Measurements from ENCODE around the gene XXYLT1. TPM values are rescaled to one million over a fixed set of nuclear protein-coding genes. Genes with fewer than 3 reads are reported as not detected.
A peak's percentile ranks its signal among the peaks of the same experiment; 100 is the strongest.

Gene XXYLT1
- total and polyA plus RNA-seq, 12 donors = 2.2 to 7.2 (median 3.6) TPM

GRCh38 chr3:195064300-195064931 is 206.5 kb downstream of the XXYLT1 start:
- no peak overlapping the region for H3K4me3 ChIP-seq
- peaks cover 0 to 30% (median 12%) of the 10 kb centered on the region in 9 donors for H3K4me1 ChIP-seq
- H3K36me3 ChIP-seq = peaks cover 0 to 8% (median 0%) of the 10 kb centered on the region in 9 donors
- H3K9me3 ChIP-seq = no peaks in the 10 kb centered on the region
- ATAC-seq (peak in 7 of 8 donors; percentile 41 to 73 (median 60)), DNase-seq (peak in 1 of 2 donors; percentile 47)
- intact Hi-C loops (cut with DNase I) = no loop called here
- no peak for TF ChIP-seq CTCF (IDR thresholded peaks at IDR 0.05)
- 37 to 50% methylated on average over 8 of the region's 8 CpGs for WGBS, 2 donors
- peak overlapping the region in 7 of 10 donors; percentile 10 to 88 (median 65) for H3K27ac ChIP-seq
- H3K27me3 ChIP-seq = no peaks in the 10 kb centered on the region

- peak overlapping the region in 6 of 10 donors; percentile 10 to 88 (median 38) for H3K27ac ChIP-seq
- intact Hi-C loops (cut with DNase I) = no loop called here
- WGBS, 2 donors = 79 to 82% methylated on average over 9 of the region's 9 CpGs
Measured at GRCh38 chr3:195063581-195064193, 207.3 kb downstream of the XXYLT1 start.

GRCh38 chr3:195062866-195063540 is 208.0 kb downstream of the XXYLT1 start:
- intact Hi-C loops (cut with DNase I) = no loop called here
- no peaks in the 10 kb centered on the region for H3K9me3 ChIP-seq
- H3K27me3 ChIP-seq = no peaks in the 10 kb centered on the region
- 89 to 91% methylated on average over 20 of the region's 20 CpGs for WGBS, 2 donors
- no peak overlapping the region for H3K4me3 ChIP-seq
- no peaks in the 10 kb centered on the region for H3K36me3 ChIP-seq
- peak overlapping the region in 2 of 10 donors; percentile 79 to 88 for H3K27ac ChIP-seq
- peaks cover 0 to 40% (median 16%) of the 10 kb centered on the region in 9 donors for H3K4me1 ChIP-seq
- TF ChIP-seq CTCF (IDR thresholded peaks at IDR 0.05) = no peak
- DNase-seq = no peak
- ATAC-seq = no peak

More at GRCh38 chr3:195063581-195064193, 207.3 kb downstream of the XXYLT1 start:
- TF ChIP-seq CTCF (IDR thresholded peaks at IDR 0.05) = no peak
- H3K36me3 ChIP-seq = peaks cover 0 to 4% (median 0%) of the 10 kb centered on the region in 9 donors
- no peak for ATAC-seq
- peaks cover 0 to 35% (median 12%) of the 10 kb centered on the region in 9 donors for H3K4me1 ChIP-seq
- H3K27me3 ChIP-seq = no peaks in the 10 kb centered on the region
- H3K4me3 ChIP-seq = no peak overlapping the region
- no peaks in the 10 kb centered on the region for H3K9me3 ChIP-seq
- DNase-seq = no peak

- no peak for ATAC-seq
- no peak for TF ChIP-seq CTCF (IDR thresholded peaks at IDR 0.05)
- no peak overlapping the region for H3K4me3 ChIP-seq
- no peaks in the 10 kb centered on the region for H3K36me3 ChIP-seq
- no peak overlapping the region for H3K27ac ChIP-seq
- peaks cover 0 to 40% (median 16%) of the 10 kb centered on the region in 9 donors for H3K4me1 ChIP-seq
- 93% methylated on average over 36 of the region's 36 CpGs for WGBS, 2 donors
- intact Hi-C loops (cut with DNase I) = no loop called here
- no peaks in the 10 kb centered on the region for H3K27me3 ChIP-seq
- no peak for DNase-seq
- no peaks in the 10 kb centered on the region for H3K9me3 ChIP-seq
Measured at GRCh38 chr3:195061756-195062655, 209.0 kb downstream of the XXYLT1 start.
